K562 (cell line): ENCODE measurements around the gene OR2C1. TPM values are rescaled to one million over a fixed set of nuclear protein-coding genes. Genes with fewer than 3 reads are reported as not detected.

Source experiments
- ATAC-seq: fragments of 200-7000 bp; cut with Tn5 transposase; 3 replicates; pipeline ENCODE4 v1.9.1; 2020; ENCODE audit warnings: moderate library complexity
- BruUV-seq: library from RNA; stranded (reverse); fragments of 400-500 nt; replicated peaks from 2 replicates; lab custom pipeline; 2021; lab: Mats Ljungman, UMichigan
- CTCF ChIA-PET: fragments of 300-600 bp; formaldehyde crosslinking; extraction: SDS; loops from one replicate; lab custom pipeline; 2021; ENCODE audit warnings: low intra/inter-chr PET ratio; lab: Yijun Ruan, JAX
- POLR2A ChIA-PET: fragments of 300-600, 350-650 bp; sonication (Branson Sonifier 250); formaldehyde crosslinking; extraction: SDS; loops from one replicate; lab custom pipeline; 2021; ENCODE audit warnings: antibody characterized with exemption, inconsistent platforms; lab: Yijun Ruan, JAX
- DNase-seq, 4 experiments: peaks; one replicate each; pipeline versions ENCODE4 v3.0.0 to v3.0.0-alpha.2; 2011 to 2018; ENCODE audit warnings: low spot score in 3 of 4, mixed read lengths in 3 of 4; ENCODE audit errors: extremely low read depth in 1 of 4
- FAIRE-seq: peaks from 2 replicates; lab custom pipeline; 2011; peaks lifted over from hg19 to GRCh38; lab: Jason Lieb, UNC
- H2AFZ ChIP-seq: 2 replicates; pipeline ENCODE4 v1.6.0; 2011; ENCODE audit warnings: low read depth, low read length, control low read depth, inconsistent platforms
- H3K27ac ChIP-seq: fragments of 200-600 bp; 3 replicates; pipeline ENCODE4 v1.8.0; 2011; ENCODE audit warnings: low read depth, mild to moderate bottlenecking, control low read depth, inconsistent platforms, low read length, moderate library complexity, mixed read lengths; ENCODE audit errors: extremely low read depth
- H3K27me3 ChIP-seq, 2 experiments: fragments of 300-600 bp in 1 of 2; 2 replicates in 1 of 2; 3 replicates in 1 of 2; pipeline versions ENCODE4 v1.6.0 to v1.8.0; 2011; ENCODE audit warnings: inconsistent platforms in 2 of 2, low read length in 2 of 2, mild to moderate bottlenecking in 1 of 2, mixed read lengths in 1 of 2, moderate library complexity in 1 of 2; ENCODE audit not compliant: control insufficient read depth in 2 of 2, insufficient read depth in 2 of 2
- H3K36me3 ChIP-seq: fragments of 300-600 bp; 3 replicates; pipeline ENCODE4 v1.8.0; 2011; ENCODE audit warnings: mild to moderate bottlenecking, low read length, inconsistent platforms; ENCODE audit not compliant: control insufficient read depth, insufficient read depth
- H3K4me1 ChIP-seq, 2 experiments: fragments of 200-600 bp in 1 of 2; replicated peaks in 1 of 2; 2 replicates in 1 of 2; 3 replicates in 1 of 2; pipeline versions ENCODE4 v1.5.1 to v1.8.0; 2011; ENCODE audit warnings: inconsistent platforms in 2 of 2, low read length in 2 of 2, mild to moderate bottlenecking in 1 of 2, mixed read lengths in 1 of 2, moderate library complexity in 1 of 2; ENCODE audit not compliant: control insufficient read depth in 2 of 2, insufficient read depth in 2 of 2
- H3K4me2 ChIP-seq: 2 replicates; pipeline ENCODE4 v1.6.1; 2011; ENCODE audit warnings: low read length, control low read depth, inconsistent platforms, mixed read lengths; ENCODE audit not compliant: insufficient read depth
- H3K4me3 ChIP-seq: fragments of 200-600 bp; sonication (generic), shearing (Covaris generic); 2 replicates; pipeline ENCODE4 v1.5.1; 2016; ENCODE audit warnings: control low read depth, inconsistent platforms
- H3K79me2 ChIP-seq: fragments of 200-600 bp; 3 replicates; pipeline ENCODE4 v1.8.0; 2011; ENCODE audit warnings: low read length, inconsistent platforms; ENCODE audit not compliant: control insufficient read depth, insufficient read depth
- H3K9ac ChIP-seq, 2 experiments: 2 replicates each; pipeline versions ENCODE4 v1.6.0 to v1.6.1; 2011; ENCODE audit warnings: low read depth in 2 of 2, low read length in 2 of 2, control low read depth in 1 of 2, inconsistent platforms in 1 of 2, mild to moderate bottlenecking in 1 of 2, mixed read lengths in 1 of 2; ENCODE audit not compliant: insufficient read depth in 1 of 2
- H3K9me1 ChIP-seq: one replicate; pipeline ENCODE4 v1.6.0; 2011; ENCODE audit warnings: inconsistent platforms, mild to moderate bottlenecking, low read length, moderate library complexity; ENCODE audit not compliant: control insufficient read depth, insufficient read depth
- H3K9me3 ChIP-seq: replicated peaks from 2 replicates; pipeline ENCODE4 v1.5.1; 2011; ENCODE audit warnings: low read depth, low read length, inconsistent platforms; ENCODE audit not compliant: control insufficient read depth, insufficient read depth
- H4K20me1 ChIP-seq: replicated peaks from 2 replicates; pipeline ENCODE4 v1.6.1; 2011; ENCODE audit warnings: low read length, inconsistent platforms, mixed read lengths; ENCODE audit not compliant: control insufficient read depth, insufficient read depth
- HNRNPL ChIP-seq: fragments of 200-400 bp; formaldehyde crosslinking; IDR thresholded peaks from 2 replicates; pipeline ENCODE4 v1.6.1; 2017; ENCODE audit warnings: low read depth, mild to moderate bottlenecking, low read length
- SIRT6 ChIP-seq: IDR thresholded peaks from one replicate; pipeline ENCODE4 v1.6.1; 2012; ENCODE audit warnings: low read depth, mild to moderate bottlenecking, control low read depth, inconsistent platforms, low read length, moderate library complexity
- WGBS: fragments of 100-300 bp; shearing (Covaris generic); methylation state at CpG from one replicate; pipeline ENCODE4 v1.1.6; 2016; ENCODE audit warnings: low coverage, mixed read lengths; ENCODE audit not compliant: insufficient coverage; ENCODE audit errors: missing lambda C conversion rate; 5-methylcytosine and 5-hydroxymethylcytosine counted together
- in situ Hi-C: fragments of 300-500 bp; cut with MboI; formaldehyde crosslinking; loops from 4 replicates; pipeline ENCODE4 v1.15.0; 2018; ENCODE audit warnings: inconsistent platforms, mixed read lengths
- intact Hi-C: fragments of 100-400 bp; cut with micrococcal nuclease; formaldehyde crosslinking; loops from 2 replicates; pipeline ENCODE4 v1.14.2; 2022
- polyA plus RNA-seq, 8 experiments: library from polyadenylated mRNA; depleted of rRNA in 4 of 8; stranded (reverse) in 5 of 8; unstranded in 3 of 8; fragments of >200 nt; fragmentation: Nextera tagmentation in 2 of 8; fragmentation: Illumina TruSeq in 1 of 8; extraction: Ambion mirVana in 2 of 8; extraction: Trizol in 1 of 8; gene quantifications; 2 replicates each; pipeline versions ENCODE4 v1.2.1 to v1.2.3, GENCODE V29; 2011 to 2014; ENCODE audit warnings: inconsistent platforms in 1 of 8, missing spikeins in 1 of 8
- total RNA-seq, 7 experiments: library from RNA; depleted of rRNA in 6 of 7; stranded (reverse); fragments of >200 nt in 6 of 7; fragmentation: Illumina TruSeq in 2 of 7; extraction: Trizol in 2 of 7; gene quantifications; 2 replicates each; pipeline versions ENCODE4 v1.2.1 to v1.2.3, GENCODE V29; 2011 to 2021; ENCODE audit warnings: low replicate concordance in 1 of 7
- TF ChIP-seq, protein P1 (sequence below): fragments of 250-450 bp; sonication (Bioruptor Pico); IDR thresholded peaks from 2 replicates; pipeline ENCODE4 v1.4.0; 2020; ENCODE audit warnings: mild to moderate bottlenecking, moderate library complexity
- TF ChIP-seq, protein P2 (sequence below): sonication (generic); formaldehyde crosslinking; IDR thresholded peaks from 2 replicates; pipeline ENCODE4 v1.8.1; 2023; ENCODE audit warnings: mild to moderate bottlenecking, missing genetic modification reagents

OR2C1 gene
- total and polyA plus RNA-seq, 9 of the 15 experiments (the other 6 are each of a cell fraction or from before 2014, with no cell fraction given), result not detected

DNA sequence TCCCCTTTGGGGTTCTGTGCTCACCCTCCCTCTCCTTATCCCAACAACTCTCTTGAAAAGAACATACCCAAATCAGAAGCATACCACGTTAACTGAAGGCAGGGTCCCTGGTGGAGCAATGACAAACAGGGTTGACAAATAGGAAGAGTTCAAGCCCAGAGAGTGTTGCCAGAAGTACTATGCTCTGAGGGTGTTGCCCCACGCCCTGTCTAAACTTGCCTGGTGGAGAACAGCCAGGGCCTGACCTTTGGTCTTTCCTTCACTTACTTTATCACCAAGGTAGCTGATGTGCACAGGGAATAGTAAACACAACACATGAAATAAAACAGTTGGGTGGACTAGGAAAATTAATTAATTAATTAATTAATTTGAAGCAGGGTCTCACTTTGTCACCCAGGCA lies 27.0 kb upstream of the OR2C1 start:
- FAIRE-seq, result no peak
- CTCF ChIA-PET, result no interaction called here

More for the DNA sequence above, 27.0 kb upstream of the OR2C1 start:
- Histone ChIP-seq H3K4me3 (no peak overlapping the region), H3K79me2 (no peaks in the 10 kb centered on the region), H3K9me1 (no peaks in the 10 kb centered on the region), H3K27ac (no peak overlapping the region), H3K4me2 (no peak overlapping the region), H2AFZ (no peak overlapping the region), H3K4me1 (no peaks in the 10 kb centered on the region; a peak in 1 of 5 replicates), H3K36me3 (no peaks in the 10 kb centered on the region), H3K9me3 (no peaks in the 10 kb centered on the region), H3K27me3 (peaks cover 4 to 5% of the 10 kb centered on the region in 2 experiments; a peak in 3 of 5 replicates), H4K20me1 (no peaks in the 10 kb centered on the region), H3K9ac (no peak overlapping the region)
- TF ChIP-seq, protein P1, sequence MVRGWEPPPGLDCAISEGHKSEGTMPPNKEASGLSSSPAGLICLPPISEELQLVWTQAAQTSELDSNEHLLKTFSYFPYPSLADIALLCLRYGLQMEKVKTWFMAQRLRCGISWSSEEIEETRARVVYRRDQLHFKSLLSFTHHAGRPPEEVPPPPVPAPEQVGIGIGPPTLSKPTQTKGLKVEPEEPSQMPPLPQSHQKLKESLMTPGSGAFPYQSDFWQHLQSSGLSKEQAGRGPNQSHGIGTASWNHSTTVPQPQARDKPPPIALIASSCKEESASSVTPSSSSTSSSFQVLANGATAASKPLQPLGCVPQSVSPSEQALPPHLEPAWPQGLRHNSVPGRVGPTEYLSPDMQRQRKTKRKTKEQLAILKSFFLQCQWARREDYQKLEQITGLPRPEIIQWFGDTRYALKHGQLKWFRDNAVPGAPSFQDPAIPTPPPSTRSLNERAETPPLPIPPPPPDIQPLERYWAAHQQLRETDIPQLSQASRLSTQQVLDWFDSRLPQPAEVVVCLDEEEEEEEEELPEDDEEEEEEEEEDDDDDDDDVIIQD, result no peak
- TF ChIP-seq SIRT6 (no peak), HNRNPL (no peak)
- TF ChIP-seq, protein P2, sequence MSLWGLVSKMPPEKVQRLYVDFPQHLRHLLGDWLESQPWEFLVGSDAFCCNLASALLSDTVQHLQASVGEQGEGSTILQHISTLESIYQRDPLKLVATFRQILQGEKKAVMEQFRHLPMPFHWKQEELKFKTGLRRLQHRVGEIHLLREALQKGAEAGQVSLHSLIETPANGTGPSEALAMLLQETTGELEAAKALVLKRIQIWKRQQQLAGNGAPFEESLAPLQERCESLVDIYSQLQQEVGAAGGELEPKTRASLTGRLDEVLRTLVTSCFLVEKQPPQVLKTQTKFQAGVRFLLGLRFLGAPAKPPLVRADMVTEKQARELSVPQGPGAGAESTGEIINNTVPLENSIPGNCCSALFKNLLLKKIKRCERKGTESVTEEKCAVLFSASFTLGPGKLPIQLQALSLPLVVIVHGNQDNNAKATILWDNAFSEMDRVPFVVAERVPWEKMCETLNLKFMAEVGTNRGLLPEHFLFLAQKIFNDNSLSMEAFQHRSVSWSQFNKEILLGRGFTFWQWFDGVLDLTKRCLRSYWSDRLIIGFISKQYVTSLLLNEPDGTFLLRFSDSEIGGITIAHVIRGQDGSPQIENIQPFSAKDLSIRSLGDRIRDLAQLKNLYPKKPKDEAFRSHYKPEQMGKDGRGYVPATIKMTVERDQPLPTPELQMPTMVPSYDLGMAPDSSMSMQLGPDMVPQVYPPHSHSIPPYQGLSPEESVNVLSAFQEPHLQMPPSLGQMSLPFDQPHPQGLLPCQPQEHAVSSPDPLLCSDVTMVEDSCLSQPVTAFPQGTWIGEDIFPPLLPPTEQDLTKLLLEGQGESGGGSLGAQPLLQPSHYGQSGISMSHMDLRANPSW (CRISPR knock-in tag), result no peak
- DNase-seq, result peak in 1 of 4 experiments; percentile 1
- intact Hi-C loops, result no loop called here
- in situ Hi-C loops, result no loop called here
- POLR2A ChIA-PET, result interaction anchor here (0.7 kb wide), 1 partner anchor 16 kb away, joined by 5 read pairs; no protein-coding TSS in a partner anchor
- BruUV-seq, result no TSS peak
- 0% methylated on average over 2 of the region's 2 CpGs for WGBS
- no peak for ATAC-seq
